ENCODE measurements around the gene PTPRA. TPM values are rescaled to one million over a fixed set of nuclear protein-coding genes. Genes with fewer than 3 reads are reported as not detected.
A peak's percentile ranks its signal among the peaks of the same experiment; 100 is the strongest.

PTPRA gene
- total RNA-seq, 1 donor from 2014 or later = 54.3 TPM

- no peak for DNase-seq (ENCODE audit: low spot score)
- Mint-ChIP-seq H3K27ac (ENCODE audit: unreplicated experiment) (no peak overlapping the region), H3K27me3 (ENCODE audit: low read depth) (no peaks in the 10 kb centered on the region), H3K9me3 (ENCODE audit: low read depth) (no peaks in the 10 kb centered on the region), H3K4me1 (ENCODE audit: low read depth) (peaks cover 13% of the 10 kb centered on the region), H3K4me3 (ENCODE audit: unreplicated experiment) (peak overlapping the region; percentile 35), H3K36me3 (ENCODE audit: low read depth) (peaks cover 11% of the 10 kb centered on the region)
- TF ChIP-seq, protein P1, sequence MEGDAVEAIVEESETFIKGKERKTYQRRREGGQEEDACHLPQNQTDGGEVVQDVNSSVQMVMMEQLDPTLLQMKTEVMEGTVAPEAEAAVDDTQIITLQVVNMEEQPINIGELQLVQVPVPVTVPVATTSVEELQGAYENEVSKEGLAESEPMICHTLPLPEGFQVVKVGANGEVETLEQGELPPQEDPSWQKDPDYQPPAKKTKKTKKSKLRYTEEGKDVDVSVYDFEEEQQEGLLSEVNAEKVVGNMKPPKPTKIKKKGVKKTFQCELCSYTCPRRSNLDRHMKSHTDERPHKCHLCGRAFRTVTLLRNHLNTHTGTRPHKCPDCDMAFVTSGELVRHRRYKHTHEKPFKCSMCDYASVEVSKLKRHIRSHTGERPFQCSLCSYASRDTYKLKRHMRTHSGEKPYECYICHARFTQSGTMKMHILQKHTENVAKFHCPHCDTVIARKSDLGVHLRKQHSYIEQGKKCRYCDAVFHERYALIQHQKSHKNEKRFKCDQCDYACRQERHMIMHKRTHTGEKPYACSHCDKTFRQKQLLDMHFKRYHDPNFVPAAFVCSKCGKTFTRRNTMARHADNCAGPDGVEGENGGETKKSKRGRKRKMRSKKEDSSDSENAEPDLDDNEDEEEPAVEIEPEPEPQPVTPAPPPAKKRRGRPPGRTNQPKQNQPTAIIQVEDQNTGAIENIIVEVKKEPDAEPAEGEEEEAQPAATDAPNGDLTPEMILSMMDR (IDR thresholded peaks at IDR 0.05) = no peak
Measured at GRCh38 chr20:2838170-2838797, 35.0 kb upstream of the PTPRA start.

DNA sequence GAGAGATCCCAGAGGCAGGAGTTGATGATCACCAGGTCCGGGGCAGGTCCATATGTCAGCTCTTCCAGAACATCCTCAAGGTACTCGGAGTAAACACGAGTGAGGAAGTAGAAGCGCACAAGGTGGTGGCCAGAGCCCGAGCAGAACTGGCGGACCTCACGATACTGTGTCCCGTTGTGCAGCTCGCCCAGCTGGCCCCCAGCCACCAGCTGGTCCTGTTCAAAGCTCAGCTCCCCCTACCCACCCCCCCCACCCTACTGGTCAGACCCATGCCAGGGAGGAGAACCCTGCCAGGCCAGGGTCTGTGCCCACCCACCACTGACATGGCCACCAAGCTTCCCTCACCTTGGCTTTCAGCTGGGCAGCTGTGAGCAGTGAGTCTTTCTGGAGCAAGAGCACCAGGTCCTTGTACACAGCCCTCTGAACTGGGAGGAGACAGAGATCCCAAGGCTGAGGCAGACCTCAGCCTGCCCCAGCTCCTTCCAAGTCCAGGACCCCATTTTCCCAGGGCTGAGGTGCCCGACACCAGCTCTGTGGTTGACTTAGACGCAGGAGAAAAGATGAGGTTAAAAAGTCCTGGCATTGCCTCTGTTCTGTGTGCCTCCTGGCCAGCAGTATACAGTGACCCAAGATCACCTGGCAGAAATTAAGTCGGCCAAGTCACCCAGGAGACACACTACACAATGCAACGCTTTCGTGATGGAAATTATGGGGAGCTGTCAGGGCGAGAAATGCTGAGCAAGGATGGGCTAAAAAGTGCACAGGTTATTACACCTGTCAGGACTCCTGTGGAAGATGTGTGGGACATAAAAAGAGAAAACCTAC is 34.2 kb upstream of the PTPRA start:
- peaks cover 13% of the 10 kb centered on the region for H3K4me1 Mint-ChIP-seq (ENCODE audit: low read depth)
- peak overlapping the region; percentile 71 for H3K27ac Mint-ChIP-seq (ENCODE audit: unreplicated experiment)
- TF ChIP-seq, protein P1 (IDR thresholded peaks at IDR 0.05) = no peak
- no peaks in the 10 kb centered on the region for H3K9me3 Mint-ChIP-seq (ENCODE audit: low read depth)
- H3K27me3 Mint-ChIP-seq (ENCODE audit: low read depth) = no peaks in the 10 kb centered on the region
- DNase-seq (ENCODE audit: low spot score) = no peak
- peaks cover 11% of the 10 kb centered on the region for H3K36me3 Mint-ChIP-seq (ENCODE audit: low read depth)
- peak overlapping the region; percentile 71 for H3K4me3 Mint-ChIP-seq (ENCODE audit: unreplicated experiment)

DNA sequence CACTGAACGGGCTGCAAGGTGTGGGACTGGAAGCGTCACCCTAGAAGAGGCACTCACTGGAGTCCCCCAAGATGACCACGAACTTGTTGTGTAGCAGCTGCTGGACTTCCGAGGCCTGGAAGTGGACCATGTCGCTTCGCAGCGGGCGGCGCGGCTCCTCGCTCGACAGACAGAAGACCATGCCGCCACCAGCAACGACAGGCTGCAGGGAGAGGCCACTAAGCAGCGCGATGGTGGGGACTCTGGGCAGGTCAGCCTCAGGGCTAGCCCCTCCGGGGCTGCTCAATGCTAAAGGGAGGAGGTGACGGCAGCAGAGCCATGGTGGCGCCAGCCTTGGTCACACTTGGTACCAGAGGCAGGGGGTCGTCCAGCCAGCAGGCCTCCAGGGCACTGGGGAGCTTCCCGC is 33.5 kb upstream of the PTPRA start:
- Mint-ChIP-seq H3K27ac (ENCODE audit: unreplicated experiment) (peak overlapping the region; percentile 71), H3K4me3 (ENCODE audit: unreplicated experiment) (peak overlapping the region; percentile 71), H3K9me3 (ENCODE audit: low read depth) (no peaks in the 10 kb centered on the region), H3K36me3 (ENCODE audit: low read depth) (peaks cover 14% of the 10 kb centered on the region), H3K4me1 (ENCODE audit: low read depth) (peaks cover 13% of the 10 kb centered on the region), H3K27me3 (ENCODE audit: low read depth) (no peaks in the 10 kb centered on the region)
- DNase-seq (ENCODE audit: low spot score) = no peak
- TF ChIP-seq, protein P1 (IDR thresholded peaks at IDR 0.05) = no peak

GRCh38 chr20:2840138-2840966 is 32.9 kb upstream of the PTPRA start, which contains the start of the genes PCED1A and VPS16:
Gene PCED1A (minus strand): TSS chr20:2840655. CDS start chr20:2839912, 743 bp downstream.
Gene VPS16 (plus strand): TSS chr20:2840745. CDS start chr20:2840775, 30 bp downstream.
- peaks cover 10% of the 10 kb centered on the region for H3K36me3 Mint-ChIP-seq (ENCODE audit: low read depth)
- H3K4me1 Mint-ChIP-seq (ENCODE audit: low read depth) = peaks cover 13% of the 10 kb centered on the region
- peak; percentile 95 for DNase-seq (ENCODE audit: low spot score)
- TF ChIP-seq, protein P1 (IDR thresholded peaks at IDR 0.05) = no peak
- no peaks in the 10 kb centered on the region for H3K27me3 Mint-ChIP-seq (ENCODE audit: low read depth)
- no peaks in the 10 kb centered on the region for H3K9me3 Mint-ChIP-seq (ENCODE audit: low read depth)
- H3K4me3 Mint-ChIP-seq (ENCODE audit: unreplicated experiment) = peak within 1 kb of the TSS; percentile 88
- H3K27ac Mint-ChIP-seq (ENCODE audit: unreplicated experiment) = peak within 1 kb of the TSS; percentile 81
